ENCODE data around the gene BOC.

The BOC gene

DNA sequence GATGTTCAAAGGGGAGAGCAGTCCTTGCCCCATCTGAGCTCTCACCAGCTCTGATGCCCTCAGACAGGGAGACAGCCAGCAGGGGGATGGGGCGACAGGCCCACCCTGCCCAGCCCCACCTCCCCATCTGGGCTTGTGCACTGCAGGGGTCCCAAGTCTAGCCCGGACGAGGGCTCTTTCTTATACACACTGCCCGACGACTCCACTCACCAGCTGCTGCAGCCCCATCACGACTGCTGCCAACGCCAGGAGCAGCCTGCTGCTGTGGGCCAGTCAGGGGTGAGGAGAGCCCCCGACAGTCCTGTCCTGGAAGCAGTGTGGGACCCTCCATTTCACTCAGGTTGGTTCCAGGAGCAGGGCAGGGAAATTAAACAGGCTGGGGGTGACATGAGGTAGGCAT is 73.9 kb downstream of the BOC start:
- TF ChIP-seq, protein P1, sequence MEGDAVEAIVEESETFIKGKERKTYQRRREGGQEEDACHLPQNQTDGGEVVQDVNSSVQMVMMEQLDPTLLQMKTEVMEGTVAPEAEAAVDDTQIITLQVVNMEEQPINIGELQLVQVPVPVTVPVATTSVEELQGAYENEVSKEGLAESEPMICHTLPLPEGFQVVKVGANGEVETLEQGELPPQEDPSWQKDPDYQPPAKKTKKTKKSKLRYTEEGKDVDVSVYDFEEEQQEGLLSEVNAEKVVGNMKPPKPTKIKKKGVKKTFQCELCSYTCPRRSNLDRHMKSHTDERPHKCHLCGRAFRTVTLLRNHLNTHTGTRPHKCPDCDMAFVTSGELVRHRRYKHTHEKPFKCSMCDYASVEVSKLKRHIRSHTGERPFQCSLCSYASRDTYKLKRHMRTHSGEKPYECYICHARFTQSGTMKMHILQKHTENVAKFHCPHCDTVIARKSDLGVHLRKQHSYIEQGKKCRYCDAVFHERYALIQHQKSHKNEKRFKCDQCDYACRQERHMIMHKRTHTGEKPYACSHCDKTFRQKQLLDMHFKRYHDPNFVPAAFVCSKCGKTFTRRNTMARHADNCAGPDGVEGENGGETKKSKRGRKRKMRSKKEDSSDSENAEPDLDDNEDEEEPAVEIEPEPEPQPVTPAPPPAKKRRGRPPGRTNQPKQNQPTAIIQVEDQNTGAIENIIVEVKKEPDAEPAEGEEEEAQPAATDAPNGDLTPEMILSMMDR (conservative IDR thresholded peaks at IDR 0.05): no peak
- H3K27ac ChIP-seq: no peak overlapping the region

DNA sequence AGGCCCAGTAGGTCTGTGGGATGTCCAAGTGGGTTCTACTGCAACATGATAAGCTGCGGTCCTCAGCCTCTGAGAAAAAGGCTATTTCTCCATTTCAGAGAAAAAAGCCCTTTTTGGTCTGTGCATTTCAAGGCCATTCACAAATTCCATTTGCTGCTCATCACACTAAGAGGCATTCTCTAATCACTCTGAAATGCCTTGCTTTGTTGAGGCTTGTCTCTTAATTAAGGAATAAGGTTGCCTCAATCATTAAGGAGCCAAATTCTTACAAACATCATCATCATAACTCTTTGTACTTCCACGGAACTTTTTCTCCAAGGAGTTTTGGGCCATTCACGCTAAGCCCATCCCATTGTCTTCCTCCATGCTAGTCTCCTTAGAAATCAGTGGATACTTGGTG is 74.4 kb downstream of the BOC start:
- TF ChIP-seq, protein P1 (conservative IDR thresholded peaks at IDR 0.05): no peak
- peak overlapping the region; percentile 69; the same call in 1 of the 2 replicates for H3K27ac ChIP-seq

DNA sequence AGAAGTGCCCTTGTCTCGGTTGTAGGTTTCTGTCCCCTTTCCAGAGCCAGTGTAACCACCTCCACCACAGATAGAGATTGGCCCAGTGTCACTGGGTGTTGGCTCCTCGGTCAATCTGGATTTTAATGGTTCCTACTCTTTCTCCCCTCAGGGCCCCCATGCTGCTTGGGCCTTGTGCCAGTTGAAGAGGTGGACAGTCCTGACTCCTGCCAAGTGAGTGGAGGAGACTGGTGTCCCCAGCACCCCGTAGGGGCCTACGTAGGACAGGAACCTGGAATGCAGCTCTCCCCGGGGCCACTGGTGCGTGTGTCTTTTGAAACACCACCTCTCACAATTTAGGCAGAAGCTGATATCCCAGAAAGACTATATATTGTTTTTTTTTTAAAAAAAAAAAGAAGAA is 75.2 kb downstream of the BOC start:
- TF ChIP-seq, protein P1 (conservative IDR thresholded peaks at IDR 0.05): no peak
- H3K27ac ChIP-seq: peak overlapping the region; percentile 69

DNA sequence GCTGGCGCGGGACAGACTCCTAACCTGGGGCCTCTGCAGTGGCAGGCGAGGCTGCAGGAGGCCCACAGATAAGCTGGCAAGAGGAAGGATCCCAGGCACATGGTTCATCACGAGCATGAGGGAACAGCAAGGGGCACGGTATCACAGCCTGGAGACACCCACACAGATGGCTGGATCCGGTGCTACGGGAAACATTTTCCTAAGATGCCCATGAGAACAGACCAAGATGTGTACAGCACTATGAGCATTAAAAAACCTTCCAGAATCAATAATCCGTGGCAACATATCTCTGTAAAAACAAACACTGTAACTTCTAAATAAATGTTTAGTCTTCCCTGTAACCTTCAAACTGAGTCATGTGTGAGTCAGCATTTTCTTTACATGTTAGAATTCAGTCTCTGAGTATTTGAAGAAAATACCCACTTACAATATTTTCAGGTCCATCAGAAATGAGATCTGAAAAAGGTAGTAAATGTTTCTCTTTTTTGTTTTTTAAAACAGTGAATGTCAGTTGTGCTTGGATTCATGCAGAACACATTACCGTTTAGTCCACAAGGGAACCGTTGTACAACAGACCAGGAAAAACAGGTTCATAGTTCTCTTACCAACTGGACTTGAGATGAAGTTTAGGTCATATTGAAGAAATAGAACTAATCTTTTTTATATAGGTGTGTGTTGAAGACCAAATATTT is 75.9 kb downstream of the BOC start:
- H3K27ac ChIP-seq: peak overlapping the region; percentile 69
- TF ChIP-seq, protein P1 (conservative IDR thresholded peaks at IDR 0.05): no peak

DNA sequence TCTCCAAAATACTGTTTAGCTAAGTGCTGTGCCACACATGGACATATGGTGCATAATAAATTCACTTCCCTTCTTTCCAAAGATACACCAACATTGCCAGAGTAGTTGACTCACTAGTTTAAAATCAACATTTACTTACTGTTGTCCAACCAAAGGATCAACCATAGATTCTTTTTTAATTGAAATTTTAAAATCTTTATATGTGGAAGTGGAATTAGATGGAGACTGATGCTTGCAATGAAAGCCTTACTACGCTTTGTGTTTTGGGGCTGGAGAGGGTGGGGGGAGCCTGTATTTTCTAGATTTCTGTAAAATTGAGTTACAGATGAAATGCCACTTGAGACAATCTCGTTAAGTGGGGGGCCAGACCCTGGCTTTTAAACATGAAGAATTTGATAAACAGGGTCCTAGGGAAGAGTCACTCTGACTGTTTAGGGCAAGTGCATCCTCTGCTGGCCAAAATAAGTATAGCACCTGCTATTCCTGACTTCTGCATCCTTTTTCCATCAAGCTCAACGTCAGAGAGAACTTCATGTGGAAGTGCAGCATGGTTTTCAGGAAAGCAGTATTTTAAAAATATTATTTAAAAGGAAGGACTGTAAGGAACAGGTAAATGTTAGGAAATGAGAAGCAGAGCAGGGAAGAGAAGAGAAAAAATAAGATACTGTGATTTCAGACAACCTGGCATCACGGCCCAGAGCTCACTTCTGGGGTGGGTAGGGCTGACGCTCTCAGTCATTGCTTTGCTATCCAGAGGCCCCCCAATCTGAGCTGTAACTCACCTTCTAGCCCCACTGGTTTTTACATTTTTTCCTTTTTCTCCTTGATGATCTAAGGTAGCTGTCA is 76.7 kb downstream of the BOC start:
- TF ChIP-seq, protein P1 (conservative IDR thresholded peaks at IDR 0.05): peak; percentile 99
- H3K27ac ChIP-seq: peak overlapping the region; percentile 69

DNA sequence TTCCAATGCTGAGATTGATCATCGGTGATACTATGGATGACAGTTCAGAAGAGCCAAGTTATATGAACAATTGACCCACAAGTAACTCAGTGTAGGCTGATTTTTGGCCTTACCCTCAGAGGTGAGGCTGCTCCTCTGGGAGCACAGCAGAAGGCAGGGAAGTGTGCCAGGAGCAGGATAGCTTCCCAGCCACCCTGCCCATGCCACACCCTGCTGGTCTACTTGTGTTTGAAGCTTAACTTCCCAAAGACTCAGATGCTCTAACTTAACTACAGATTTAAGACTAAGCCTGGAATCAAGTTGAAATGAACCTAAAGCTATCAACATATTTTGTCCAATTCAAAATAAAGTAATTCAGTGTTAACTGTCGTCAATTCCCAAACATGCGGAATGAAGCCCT is 77.5 kb downstream of the BOC start:
- TF ChIP-seq, protein P1 (conservative IDR thresholded peaks at IDR 0.05): no peak
- H3K27ac ChIP-seq: no peak overlapping the region

DNA sequence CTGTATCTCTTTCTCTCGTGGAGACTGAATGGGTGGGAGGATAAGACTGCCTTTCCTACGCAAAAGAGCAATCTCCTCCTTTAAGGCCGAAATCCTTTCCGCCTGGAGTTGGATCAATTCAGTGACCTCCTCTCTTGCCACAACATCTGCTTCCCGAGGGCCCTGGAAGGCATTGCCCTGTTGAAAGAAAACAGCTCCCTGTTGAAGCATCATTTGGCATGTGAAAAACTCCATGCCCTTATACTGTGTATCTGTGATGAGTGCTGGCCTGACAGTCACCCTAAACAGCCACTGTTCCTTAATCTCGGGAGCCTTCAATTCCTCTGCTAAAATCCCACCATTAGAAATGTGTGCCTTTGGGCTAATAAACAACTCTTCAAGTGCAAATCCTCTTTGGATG is 80.2 kb downstream of the BOC start:
- TF ChIP-seq, protein P1 (conservative IDR thresholded peaks at IDR 0.05): no peak
- no peak overlapping the region for H3K27ac ChIP-seq
